ENCODE data around the gene JUP. TPM values are rescaled to one million over a fixed set of nuclear protein-coding genes. Genes with fewer than 3 reads are reported as not detected.

Gene JUP
- total and polyA plus RNA-seq, 2 of the 13 experiments (the other 11 are each of a cell fraction or from before 2014, with no cell fraction given), result 12.1 to 20.6 TPM

GRCh38 chr17:41734949-41735313 is 51.6 kb downstream of the JUP start (continued):
- TF ChIP-seq CENPBD1 (CRISPR knock-in tag; IDR thresholded peaks at IDR 0.05; ENCODE audit: borderline replicate concordance, low read depth) (no peak), RCOR2 (CRISPR knock-in tag; IDR thresholded peaks at IDR 0.05) (no peak), ZNF605 (CRISPR knock-in tag; IDR thresholded peaks at IDR 0.05) (no peak), TEAD3 (CRISPR knock-in tag; optimal IDR thresholded peaks at IDR 0.05; ENCODE audit: borderline replicate concordance) (no peak), ZHX2 (IDR thresholded peaks at IDR 0.05; ENCODE audit: low read depth) (no peak), ZHX2 (CRISPR knock-in tag; IDR thresholded peaks at IDR 0.05; ENCODE audit: borderline replicate concordance) (no peak), ZNF615 (CRISPR knock-in tag; IDR thresholded peaks at IDR 0.05; ENCODE audit: borderline replicate concordance) (no peak), ZNF7 (CRISPR knock-in tag; IDR thresholded peaks at IDR 0.05) (no peak), PHF5A (CRISPR knock-in tag; IDR thresholded peaks at IDR 0.05; ENCODE audit: low read depth, unreplicated experiment) (no peak), ZBTB1 (CRISPR knock-in tag; IDR thresholded peaks at IDR 0.05; ENCODE audit: borderline replicate concordance) (no peak), STAT6 (CRISPR knock-in tag; IDR thresholded peaks at IDR 0.05; ENCODE audit: borderline replicate concordance) (no peak), ZNF17 (CRISPR knock-in tag; IDR thresholded peaks at IDR 0.05) (no peak), POLR2AphosphoS5 (IDR thresholded peaks at IDR 0.05; ENCODE audit: low read depth, low read length) (no peak), PRPF4 (IDR thresholded peaks at IDR 0.05; ENCODE audit: low read depth, low read length, poor library complexity, severe bottlenecking) (no peak), ZNF781 (CRISPR knock-in tag; IDR thresholded peaks at IDR 0.05; ENCODE audit: borderline replicate concordance, not compliant biosample characterization) (no peak)
- TF ChIP-seq, protein P1, sequence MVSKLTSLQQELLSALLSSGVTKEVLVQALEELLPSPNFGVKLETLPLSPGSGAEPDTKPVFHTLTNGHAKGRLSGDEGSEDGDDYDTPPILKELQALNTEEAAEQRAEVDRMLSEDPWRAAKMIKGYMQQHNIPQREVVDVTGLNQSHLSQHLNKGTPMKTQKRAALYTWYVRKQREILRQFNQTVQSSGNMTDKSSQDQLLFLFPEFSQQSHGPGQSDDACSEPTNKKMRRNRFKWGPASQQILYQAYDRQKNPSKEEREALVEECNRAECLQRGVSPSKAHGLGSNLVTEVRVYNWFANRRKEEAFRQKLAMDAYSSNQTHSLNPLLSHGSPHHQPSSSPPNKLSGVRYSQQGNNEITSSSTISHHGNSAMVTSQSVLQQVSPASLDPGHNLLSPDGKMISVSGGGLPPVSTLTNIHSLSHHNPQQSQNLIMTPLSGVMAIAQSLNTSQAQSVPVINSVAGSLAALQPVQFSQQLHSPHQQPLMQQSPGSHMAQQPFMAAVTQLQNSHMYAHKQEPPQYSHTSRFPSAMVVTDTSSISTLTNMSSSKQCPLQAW (CRISPR knock-in tag; IDR thresholded peaks at IDR 0.05), result no peak
